OCI-LY3 (cell line): ENCODE data around the gene TIMM21.

ENCODE experiments used
- EZH2phosphoT487 ChIP-seq: fragments of 200-600 bp; shearing (Covaris generic); IDR thresholded peaks from 2 replicates; pipeline ENCODE4 v1.6.1; 2018; ENCODE audit warnings: antibody characterized with exemption, mixed run types, low read depth
- TF ChIP-seq, protein P1 (sequence below): fragments of 200-600, 300-600 bp; sonication (generic); IDR thresholded peaks from 2 replicates; pipeline ENCODE4 v1.5.1; 2014; ENCODE audit warnings: antibody characterized with exemption, low read length, low read depth

DNA sequence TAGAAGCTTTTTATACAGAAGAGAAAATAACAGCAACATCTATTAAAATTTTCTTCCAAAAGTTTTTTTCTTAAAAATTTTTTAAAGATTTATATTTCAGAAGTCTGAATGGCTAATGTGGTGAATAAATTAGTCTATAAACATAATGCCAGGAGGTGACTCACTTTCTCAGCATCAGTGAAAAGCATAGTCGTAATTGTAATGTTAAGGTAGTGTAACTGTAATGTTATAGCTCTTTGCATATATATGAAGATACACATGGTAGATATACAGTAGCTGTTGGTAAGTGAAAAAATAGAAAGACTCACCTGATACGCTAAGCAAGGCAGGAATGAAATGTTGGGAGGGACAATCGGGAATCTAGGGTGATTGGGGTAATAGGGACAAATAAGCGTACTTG, 5.5 kb downstream of the TIMM21 start:
- TF ChIP-seq, protein P1, sequence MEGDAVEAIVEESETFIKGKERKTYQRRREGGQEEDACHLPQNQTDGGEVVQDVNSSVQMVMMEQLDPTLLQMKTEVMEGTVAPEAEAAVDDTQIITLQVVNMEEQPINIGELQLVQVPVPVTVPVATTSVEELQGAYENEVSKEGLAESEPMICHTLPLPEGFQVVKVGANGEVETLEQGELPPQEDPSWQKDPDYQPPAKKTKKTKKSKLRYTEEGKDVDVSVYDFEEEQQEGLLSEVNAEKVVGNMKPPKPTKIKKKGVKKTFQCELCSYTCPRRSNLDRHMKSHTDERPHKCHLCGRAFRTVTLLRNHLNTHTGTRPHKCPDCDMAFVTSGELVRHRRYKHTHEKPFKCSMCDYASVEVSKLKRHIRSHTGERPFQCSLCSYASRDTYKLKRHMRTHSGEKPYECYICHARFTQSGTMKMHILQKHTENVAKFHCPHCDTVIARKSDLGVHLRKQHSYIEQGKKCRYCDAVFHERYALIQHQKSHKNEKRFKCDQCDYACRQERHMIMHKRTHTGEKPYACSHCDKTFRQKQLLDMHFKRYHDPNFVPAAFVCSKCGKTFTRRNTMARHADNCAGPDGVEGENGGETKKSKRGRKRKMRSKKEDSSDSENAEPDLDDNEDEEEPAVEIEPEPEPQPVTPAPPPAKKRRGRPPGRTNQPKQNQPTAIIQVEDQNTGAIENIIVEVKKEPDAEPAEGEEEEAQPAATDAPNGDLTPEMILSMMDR: no peak
- no peak for TF ChIP-seq EZH2phosphoT487
